ENCODE data around the gene CD83. TPM values are rescaled to one million over a fixed set of nuclear protein-coding genes. Genes with fewer than 3 reads are reported as not detected.

The CD83 gene
- total and polyA plus RNA-seq, 2 donors (not counting 1 experiment from before 2014, with no cell fraction given) = 320 to 332 TPM

GRCh38 chr6:14092838-14093789, 24.5 kb upstream of the CD83 start:
- Histone ChIP-seq H3K79me2 (ENCODE audit: control insufficient read depth, insufficient read depth, low read length) (peaks cover 22% of the 10 kb centered on the region), H2AFZ (ENCODE audit: insufficient read depth, low read depth, low read length, poor library complexity, severe bottlenecking) (no peak overlapping the region), H3K9me3 (ENCODE audit: control extremely low read depth in 1 of 3, control insufficient read depth in 2 of 3, insufficient read depth in 1 of 3, low read length in 2 of 3) (peaks cover 0 to 4% (median 0%) of the 10 kb centered on the region in 3 donors), H3K4me2 (replicated peaks; ENCODE audit: low read depth, low read length, poor library complexity, severe bottlenecking) (peak overlapping the region; percentile 75), H3K36me3 (replicated peaks in 1 of 2; ENCODE audit: control extremely low read depth in 1 of 2, control insufficient read depth in 1 of 2, extremely low read depth in 1 of 2, insufficient read depth in 2 of 2, low read length in 1 of 2) (no peaks in the 10 kb centered on the region), H3K4me1 (ENCODE audit: control insufficient read depth in 2 of 2, insufficient read depth in 2 of 2, low read length in 2 of 2) (peaks cover 89 to 93% of the 10 kb centered on the region in 2 donors), H3K27ac (ENCODE audit: low read length in 2 of 2) (peak overlapping the region; percentile 98 to 100), H3K9ac (ENCODE audit: low read length) (peak overlapping the region; percentile 46), H3K27me3 (replicated peaks in 1 of 4; ENCODE audit: control extremely low read depth in 1 of 4, control insufficient read depth in 3 of 4, insufficient read depth in 4 of 4, low read length in 3 of 4) (no peaks in the 10 kb centered on the region), H3K4me3 (ENCODE audit: control extremely low read depth in 1 of 5, extremely low read depth in 1 of 5, insufficient read depth in 1 of 5, low read depth in 2 of 5, low read length in 4 of 5) (peak overlapping the region in 1 of 5 experiments; percentile 18), H4K20me1 (ENCODE audit: control insufficient read depth, insufficient read depth, low read length, poor library complexity, severe bottlenecking) (no peaks in the 10 kb centered on the region)
- Mint-ChIP-seq H3K4me3 (peak overlapping the region; percentile 81), H3K27ac (peak overlapping the region; percentile 99), H3K9me3 (ENCODE audit: insufficient read depth) (no peaks in the 10 kb centered on the region), H3K4me1 (peaks cover 94% of the 10 kb centered on the region), H3K27me3 (no peaks in the 10 kb centered on the region)
- intact Hi-C loops (cut with micrococcal nuclease) = no loop called here
- CTCF ChIA-PET = interaction anchor here (0.7 to 8.0 kb wide), 8 partner anchors 15 to 56 kb away, joined by 4 to 87 read pairs (median 16); partner anchors contain the start of gene CD83
- DNase-seq = no peak
- POLR2A ChIA-PET = interaction anchor here (0.9 to 6.1 kb wide), 6 partner anchors 13 to 39 kb away, joined by 3 to 131 read pairs (median 6); partner anchors contain the start of gene CD83
- TF ChIP-seq EZH2 (IDR thresholded peaks at IDR 0.05; ENCODE audit: borderline replicate concordance, insufficient read depth, low read depth, low read length, poor library complexity, severe bottlenecking) (no peak), CTCF (IDR thresholded peaks at IDR 0.05) (no peak)
- ATAC-seq (ENCODE audit: low read depth) = no peak
- 81% methylated on average over 2 of the region's 11 CpGs for WGBS (ENCODE audit: insufficient coverage)

Data from B cell (primary cell).